ENCODE measurements around the gene CRB1.

DNA sequence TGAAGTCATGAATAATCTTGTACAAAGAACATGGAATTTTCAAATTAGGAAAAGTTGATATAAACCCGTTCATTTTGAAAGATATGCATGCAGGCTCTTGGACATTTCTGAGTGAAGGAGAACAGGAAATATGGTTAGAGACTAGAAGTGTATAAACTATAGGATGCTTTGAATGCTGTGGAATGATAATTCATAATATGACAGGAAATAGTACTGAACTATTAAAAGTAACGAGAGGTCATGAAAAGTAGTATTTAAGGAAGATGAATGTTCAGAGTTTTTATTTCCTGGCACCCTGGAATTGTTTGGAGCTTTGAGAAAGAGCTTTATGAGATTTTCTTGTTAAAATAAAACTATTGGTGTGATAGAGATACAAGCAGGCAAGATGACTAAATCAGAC, 18.7 kb upstream of the CRB1 start:
- TF ChIP-seq POLR2A (IDR thresholded peaks at IDR 0.05): no peak
- TF ChIP-seq, protein P1, sequence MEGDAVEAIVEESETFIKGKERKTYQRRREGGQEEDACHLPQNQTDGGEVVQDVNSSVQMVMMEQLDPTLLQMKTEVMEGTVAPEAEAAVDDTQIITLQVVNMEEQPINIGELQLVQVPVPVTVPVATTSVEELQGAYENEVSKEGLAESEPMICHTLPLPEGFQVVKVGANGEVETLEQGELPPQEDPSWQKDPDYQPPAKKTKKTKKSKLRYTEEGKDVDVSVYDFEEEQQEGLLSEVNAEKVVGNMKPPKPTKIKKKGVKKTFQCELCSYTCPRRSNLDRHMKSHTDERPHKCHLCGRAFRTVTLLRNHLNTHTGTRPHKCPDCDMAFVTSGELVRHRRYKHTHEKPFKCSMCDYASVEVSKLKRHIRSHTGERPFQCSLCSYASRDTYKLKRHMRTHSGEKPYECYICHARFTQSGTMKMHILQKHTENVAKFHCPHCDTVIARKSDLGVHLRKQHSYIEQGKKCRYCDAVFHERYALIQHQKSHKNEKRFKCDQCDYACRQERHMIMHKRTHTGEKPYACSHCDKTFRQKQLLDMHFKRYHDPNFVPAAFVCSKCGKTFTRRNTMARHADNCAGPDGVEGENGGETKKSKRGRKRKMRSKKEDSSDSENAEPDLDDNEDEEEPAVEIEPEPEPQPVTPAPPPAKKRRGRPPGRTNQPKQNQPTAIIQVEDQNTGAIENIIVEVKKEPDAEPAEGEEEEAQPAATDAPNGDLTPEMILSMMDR (IDR thresholded peaks at IDR 0.05 in 4 of 5, conservative IDR thresholded peaks at IDR 0.05 in 1 of 5): no peak
